Activated CD4-positive, alpha-beta memory T cell treated with anti-CD3 and anti-CD28 coated beads for 36 hours (primary cell): Measurements from ENCODE around the gene NRARP. TPM values are rescaled to one million over a fixed set of nuclear protein-coding genes. Genes with fewer than 3 reads are reported as not detected.

ENCODE experiments used
- CTCF ChIA-PET: fragments of 350-600 bp; sonication (Branson Sonifier 250); formaldehyde crosslinking; loops from one replicate; lab custom pipeline; 2021; ENCODE audit warnings: antibody characterized with exemption, inconsistent platforms; lab: Charles Lee
- POLR2A ChIA-PET: fragments of 350-600 bp; sonication (Branson Sonifier 250); formaldehyde crosslinking; loops from one replicate; lab custom pipeline; 2021; ENCODE audit warnings: antibody characterized with exemption; lab: Charles Lee
- DNase-seq: peaks from one replicate; pipeline ENCODE4 v3.0.0-alpha.2; 2020
- H3K27ac Mint-ChIP-seq: one replicate; pipeline ENCODE4 v1.8.0; 2021; ENCODE audit warnings: mixed read lengths
- H3K27me3 Mint-ChIP-seq: one replicate; pipeline ENCODE4 v1.8.0; 2021; ENCODE audit warnings: mixed read lengths
- H3K36me3 Mint-ChIP-seq: one replicate; pipeline ENCODE4 v1.8.0; 2021; ENCODE audit warnings: mixed read lengths
- H3K4me1 Mint-ChIP-seq: one replicate; pipeline ENCODE4 v1.8.0; 2021; ENCODE audit warnings: low read depth, mixed read lengths
- H3K4me3 Mint-ChIP-seq: one replicate; pipeline ENCODE4 v1.8.0; 2021; ENCODE audit warnings: mild to moderate bottlenecking, mixed read lengths
- H3K9me3 Mint-ChIP-seq: one replicate; pipeline ENCODE4 v1.8.0; 2021; ENCODE audit warnings: mixed read lengths
- intact Hi-C: fragments of 100-400 bp; cut with micrococcal nuclease; formaldehyde crosslinking; loops from one replicate; pipeline ENCODE4 v1.15.1; 2023
- total RNA-seq, 2 experiments: library from RNA; stranded (reverse); gene quantifications; one replicate each; pipeline ENCODE4 v1.2.3, GENCODE V29; 2021

NRARP gene
- total RNA-seq, 2 experiments from 2014 or later = 0.82 to 1.1 TPM

- Mint-ChIP-seq H3K9me3 (no peaks in the 10 kb centered on the region), H3K4me1 (no peaks in the 10 kb centered on the region), H3K27ac (no peak overlapping the region), H3K27me3 (peaks cover 5% of the 10 kb centered on the region), H3K36me3 (no peaks in the 10 kb centered on the region), H3K4me3 (no peak overlapping the region)
- DNase-seq = no peak
- CTCF ChIA-PET = no interaction called here
- POLR2A ChIA-PET = no interaction called here
- intact Hi-C loops = no loop called here
These were observed 11.4 kb upstream of the NRARP start for GRCh38 chr9:137313326-137313936.

GRCh38 chr9:137312852-137313325 is 10.8 kb upstream of the NRARP start:
- Mint-ChIP-seq H3K36me3 (no peaks in the 10 kb centered on the region), H3K9me3 (no peaks in the 10 kb centered on the region), H3K4me1 (no peaks in the 10 kb centered on the region), H3K4me3 (no peak overlapping the region), H3K27ac (no peak overlapping the region), H3K27me3 (peaks cover 5% of the 10 kb centered on the region)
- intact Hi-C loops = no loop called here
- ChIA-PET CTCF (no interaction called here), POLR2A (no interaction called here)
- DNase-seq = no peak

- Mint-ChIP-seq H3K4me1 (no peaks in the 10 kb centered on the region), H3K27ac (no peak overlapping the region), H3K9me3 (no peaks in the 10 kb centered on the region), H3K27me3 (peaks cover 5% of the 10 kb centered on the region), H3K36me3 (no peaks in the 10 kb centered on the region), H3K4me3 (no peak overlapping the region)
- no peak for DNase-seq
- ChIA-PET CTCF (no interaction called here), POLR2A (no interaction called here)
- intact Hi-C loops = no loop called here
These were observed 10.1 kb upstream of the NRARP start for GRCh38 chr9:137311986-137312851.

- H3K36me3 Mint-ChIP-seq = no peaks in the 10 kb centered on the region
- H3K27ac Mint-ChIP-seq = no peak overlapping the region
- peaks cover 1% of the 10 kb centered on the region for H3K27me3 Mint-ChIP-seq
- CTCF ChIA-PET = no interaction called here
- no peaks in the 10 kb centered on the region for H3K9me3 Mint-ChIP-seq
- intact Hi-C loops = no loop called here
- peak; percentile 49 for DNase-seq
- no peak overlapping the region for H3K4me3 Mint-ChIP-seq
- no peaks in the 10 kb centered on the region for H3K4me1 Mint-ChIP-seq
- POLR2A ChIA-PET = no interaction called here
These were observed 9.3 kb upstream of the NRARP start for GRCh38 chr9:137311171-137311985.

GRCh38 chr9:137310189-137311052 is 8.3 kb upstream of the NRARP start:
- ChIA-PET POLR2A (no interaction called here), CTCF (no interaction called here)
- no peak overlapping the region for H3K27ac Mint-ChIP-seq
- H3K27me3 Mint-ChIP-seq = peaks cover 1% of the 10 kb centered on the region
- no peak overlapping the region for H3K4me3 Mint-ChIP-seq
- peaks cover 3% of the 10 kb centered on the region for H3K4me1 Mint-ChIP-seq
- intact Hi-C loops = no loop called here
- no peaks in the 10 kb centered on the region for H3K36me3 Mint-ChIP-seq
- no peaks in the 10 kb centered on the region for H3K9me3 Mint-ChIP-seq
- no peak for DNase-seq

- H3K4me3 Mint-ChIP-seq = no peak overlapping the region
- H3K36me3 Mint-ChIP-seq = no peaks in the 10 kb centered on the region
- H3K9me3 Mint-ChIP-seq = no peaks in the 10 kb centered on the region
- ChIA-PET POLR2A (no interaction called here), CTCF (no interaction called here)
- no peak for DNase-seq
- intact Hi-C loops = no loop called here
- peaks cover 1% of the 10 kb centered on the region for H3K27me3 Mint-ChIP-seq
- H3K27ac Mint-ChIP-seq = no peak overlapping the region
- H3K4me1 Mint-ChIP-seq = peaks cover 5% of the 10 kb centered on the region
These were observed 7.5 kb upstream of the NRARP start for GRCh38 chr9:137309368-137310188.

GRCh38 chr9:137308057-137308619 is 6.1 kb upstream of the NRARP start:
- CTCF ChIA-PET = no interaction called here
- Mint-ChIP-seq H3K4me3 (no peak overlapping the region), H3K36me3 (no peaks in the 10 kb centered on the region), H3K27me3 (no peaks in the 10 kb centered on the region), H3K9me3 (no peaks in the 10 kb centered on the region), H3K27ac (no peak overlapping the region), H3K4me1 (peaks cover 5% of the 10 kb centered on the region)
- intact Hi-C loops = no loop called here
- POLR2A ChIA-PET = interaction anchor here (0.5 kb wide), 1 partner anchor 70 kb away, joined by 3 read pairs; no protein-coding TSS in a partner anchor
- DNase-seq = no peak

GRCh38 chr9:137307255-137308056 is 5.4 kb upstream of the NRARP start:
- H3K4me3 Mint-ChIP-seq = no peak overlapping the region
- H3K9me3 Mint-ChIP-seq = no peaks in the 10 kb centered on the region
- no peaks in the 10 kb centered on the region for H3K27me3 Mint-ChIP-seq
- peaks cover 5% of the 10 kb centered on the region for H3K4me1 Mint-ChIP-seq
- no peaks in the 10 kb centered on the region for H3K36me3 Mint-ChIP-seq
- intact Hi-C loops = no loop called here
- no peak for DNase-seq
- no peak overlapping the region for H3K27ac Mint-ChIP-seq
- ChIA-PET CTCF (no interaction called here), POLR2A (interaction anchor here (0.5 kb wide), 1 partner anchor 70 kb away, joined by 3 read pairs; no protein-coding TSS in a partner anchor)

- Mint-ChIP-seq H3K4me1 (peaks cover 5% of the 10 kb centered on the region), H3K36me3 (no peaks in the 10 kb centered on the region), H3K27ac (no peak overlapping the region), H3K9me3 (no peaks in the 10 kb centered on the region), H3K27me3 (no peaks in the 10 kb centered on the region), H3K4me3 (no peak overlapping the region)
- intact Hi-C loops = no loop called here
- ChIA-PET POLR2A (no interaction called here), CTCF (no interaction called here)
- DNase-seq = no peak
These were observed 4.8 kb upstream of the NRARP start for GRCh38 chr9:137306850-137307254.

- H3K9me3 Mint-ChIP-seq = no peaks in the 10 kb centered on the region
- POLR2A ChIA-PET = no interaction called here
- intact Hi-C loops = no loop called here
- H3K4me1 Mint-ChIP-seq = peaks cover 5% of the 10 kb centered on the region
- peak; percentile 21 for DNase-seq
- no peaks in the 10 kb centered on the region for H3K36me3 Mint-ChIP-seq
- H3K4me3 Mint-ChIP-seq = no peak overlapping the region
- H3K27ac Mint-ChIP-seq = no peak overlapping the region
- CTCF ChIA-PET = no interaction called here
- H3K27me3 Mint-ChIP-seq = peaks cover 3% of the 10 kb centered on the region
These were observed 4.2 kb upstream of the NRARP start for GRCh38 chr9:137306066-137306849.
